ENCODE data around the gene FRAT1. TPM values are rescaled to one million over a fixed set of nuclear protein-coding genes. Genes with fewer than 3 reads are reported as not detected.
A peak's percentile ranks its signal among the peaks of the same experiment; 100 is the strongest.

The FRAT1 gene
- total and polyA plus RNA-seq, 2 of the 8 experiments (the other 6 are each of a cell fraction or from before 2014, with no cell fraction given), result 1.9 to 5.2 TPM

DNA sequence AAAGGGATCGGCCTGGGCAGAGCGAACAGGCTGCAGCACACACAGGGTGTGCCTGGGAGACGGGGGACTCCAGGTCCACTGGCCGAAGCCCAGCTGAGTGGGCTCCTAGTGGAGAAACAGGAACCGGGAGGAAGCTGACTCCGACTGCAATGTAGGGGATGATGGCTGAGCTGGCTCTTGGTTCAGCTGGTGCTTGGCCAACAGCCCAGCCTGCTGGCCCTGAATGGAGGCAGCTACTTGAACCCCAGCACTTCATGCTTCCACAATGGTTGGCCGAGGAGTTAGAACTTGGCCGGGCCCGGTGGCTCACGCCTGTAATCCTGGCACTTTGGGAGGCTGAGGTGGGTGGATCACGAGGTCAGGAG, 42.4 kb downstream of the FRAT1 start:
- H3K4ac ChIP-seq (replicated peaks; ENCODE audit: insufficient read length, low read depth, low read length), result no peak overlapping the region
- H2BK5ac ChIP-seq (ENCODE audit: low read depth, low read length), result no peak overlapping the region; the same call in 1 of the 2 replicates
- no peaks in the 10 kb centered on the region for H3K79me1 ChIP-seq (ENCODE audit: low read depth, low read length)
- TF ChIP-seq E2F6 (IDR thresholded peaks at IDR 0.05) (no peak), RAD21 (IDR thresholded peaks at IDR 0.05 in 1 of 2, conservative IDR thresholded peaks at IDR 0.05 in 1 of 2; ENCODE audit: low read depth in 2 of 2, low read length in 2 of 2) (0 out of 4 replicates have a peak, but pooled peaks of 1 of the 2 experiments have one; percentile 4)
- H3K36me3 ChIP-seq (ENCODE audit: control insufficient read depth in 2 of 4, insufficient read depth in 4 of 4, low read length in 3 of 4), result peaks cover 15 to 47% (median 37%) of the 10 kb centered on the region in 4 experiments
- no peak overlapping the region for H4K8ac ChIP-seq (ENCODE audit: extremely low read depth, insufficient read depth, low read length)
- H2AK5ac ChIP-seq (ENCODE audit: low read depth, low read length), result no peak overlapping the region
- DNase-seq (ENCODE audit: low read depth in 1 of 2, low spot score in 2 of 2) (no peak), FAIRE-seq (no peak)
- H3K23ac ChIP-seq (ENCODE audit: insufficient read length), result no peak overlapping the region
- no peak overlapping the region for H2BK120ac ChIP-seq (replicated peaks; ENCODE audit: low read depth, low read length)
- peaks cover 0 to 4% of the 10 kb centered on the region in 2 experiments for H4K20me1 ChIP-seq (replicated peaks in 1 of 2; ENCODE audit: control insufficient read depth in 1 of 2, insufficient read depth in 2 of 2, low read length in 2 of 2)
- no peak overlapping the region for H3K4me2 ChIP-seq (ENCODE audit: insufficient read depth in 1 of 2, low read depth in 2 of 2, low read length in 2 of 2)
- no peaks in the 10 kb centered on the region for H3K23me2 ChIP-seq (ENCODE audit: low read depth, low read length)
- H3K4me1 ChIP-seq (replicated peaks in 1 of 4; ENCODE audit: control insufficient read depth in 3 of 4, insufficient read depth in 4 of 4, low read length in 3 of 4), result no peaks in the 10 kb centered on the region
- H2BK15ac ChIP-seq (ENCODE audit: low read length), result no peak overlapping the region
- 87% methylated on average over 9 of the region's 11 CpGs; no CpG with 5 or more reads in 1 of the 2 experiments for WGBS, 2 experiments (ENCODE audit: extremely low coverage in 1 of 2, insufficient coverage in 1 of 2, insufficient read length in 1 of 2, insufficient replicate concordance in 2 of 2, low coverage in 1 of 2, low lambda C conversion rate in 2 of 2, missing lambda C conversion rate in 1 of 2)
- no peak overlapping the region for H3K27ac ChIP-seq (ENCODE audit: low read depth, low read length)
- H4K91ac ChIP-seq (replicated peaks; ENCODE audit: insufficient read length, low read length), result no peak overlapping the region
- ChIA-PET POLR2A (ENCODE audit: partially characterized antibody) (interaction anchor here (0.7 to 1.7 kb wide), 3 partner anchors 19 to 76 kb away, joined by 3 to 4 read pairs (median 4); no protein-coding TSS in a partner anchor), CTCF (ENCODE audit: partially characterized antibody) (interaction anchor here (1.3 to 1.9 kb wide), 3 partner anchors 9 to 83 kb away, joined by 3 to 12 read pairs (median 7); partner anchors contain the start of gene FRAT2)
- no peak overlapping the region for H3K56ac ChIP-seq (replicated peaks; ENCODE audit: insufficient read length, low read depth, low read length)
- no peaks in the 10 kb centered on the region for H3K9me3 ChIP-seq (ENCODE audit: insufficient read depth in 2 of 2, low read depth in 1 of 2, low read length in 1 of 2)
- H2BK20ac ChIP-seq (ENCODE audit: low read length), result no peak overlapping the region
- H3K9ac ChIP-seq (replicated peaks in 1 of 4; ENCODE audit: extremely low read depth in 1 of 4, low read depth in 3 of 4, low read length in 3 of 4), result no peak overlapping the region
- H3K27me3 ChIP-seq (replicated peaks in 1 of 4; ENCODE audit: control insufficient read depth in 3 of 4, extremely low read depth in 1 of 4, insufficient read depth in 3 of 4, low read length in 3 of 4), result no peaks in the 10 kb centered on the region
- no peak overlapping the region for H3K14ac ChIP-seq (ENCODE audit: insufficient read length)
- H2BK12ac ChIP-seq (ENCODE audit: low read depth, low read length), result no peak overlapping the region
- H3K79me2 ChIP-seq (ENCODE audit: control insufficient read depth in 1 of 2, insufficient read depth in 2 of 2, low read length in 2 of 2), result no peaks in the 10 kb centered on the region
- H4K5ac ChIP-seq (ENCODE audit: insufficient read length, low read depth, low read length), result no peak overlapping the region
- no peak overlapping the region for H3K18ac ChIP-seq (ENCODE audit: extremely low read depth, low read length)
- H3K4me3 ChIP-seq (ENCODE audit: extremely low read depth in 1 of 4, insufficient read depth in 2 of 4, low read depth in 3 of 4, low read length in 4 of 4), result no peak overlapping the region
- H2AFZ ChIP-seq (ENCODE audit: low read length), result no peak overlapping the region

Measured in H1 (cell line).